GM19328 (cell line): ENCODE results near the gene NAPA.

Experiments used
- ATAC-seq: cut with Tn5 transposase; IDR thresholded peaks from one replicate; pipeline ENCODE4 v1.9.1; 2021; ENCODE audit warnings: mild to moderate bottlenecking, moderate library complexity; ENCODE audit not compliant: unreplicated experiment

Gene NAPA

DNA sequence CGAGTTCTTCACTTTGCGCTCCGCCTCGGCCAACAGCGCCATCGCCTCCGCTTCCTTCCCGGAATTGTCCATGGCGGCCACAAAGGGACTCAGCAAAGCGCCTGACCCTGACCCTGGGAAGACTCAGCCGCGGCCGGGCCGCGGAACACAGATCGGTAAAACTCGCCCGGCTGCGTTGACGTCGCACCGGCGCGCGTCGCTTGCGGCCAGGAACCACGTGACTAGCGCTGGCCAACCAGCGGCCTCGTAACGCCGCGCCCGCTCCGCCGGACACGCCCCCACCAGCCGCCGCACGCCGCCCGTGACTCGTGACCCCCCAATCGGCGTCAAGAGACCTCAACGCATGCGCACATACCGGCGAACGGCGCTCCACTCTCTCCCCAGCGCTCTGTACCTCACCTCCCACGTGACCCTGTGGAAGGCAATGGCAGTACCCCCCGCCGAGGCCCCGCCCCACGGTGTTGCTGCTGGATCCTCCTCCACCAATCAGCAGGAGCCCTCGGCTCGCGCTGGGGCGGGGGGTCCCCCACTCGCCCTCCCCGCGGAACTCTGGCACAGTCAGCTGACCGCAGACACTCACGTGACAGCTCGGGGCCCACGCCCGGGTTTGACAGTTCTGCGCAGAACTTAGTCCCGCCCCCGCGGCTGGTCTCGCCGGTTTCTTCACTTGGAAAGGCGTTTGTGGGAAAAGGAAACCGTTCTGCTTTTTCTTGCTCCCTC lies at the start of gene NAPA:
Gene NAPA, minus strand, starts transcription at position 195 of the 720 bp plus-strand sequence. Its CDS starts 123 bp downstream, at position 72.
- ATAC-seq = peak; percentile 76

DNA sequence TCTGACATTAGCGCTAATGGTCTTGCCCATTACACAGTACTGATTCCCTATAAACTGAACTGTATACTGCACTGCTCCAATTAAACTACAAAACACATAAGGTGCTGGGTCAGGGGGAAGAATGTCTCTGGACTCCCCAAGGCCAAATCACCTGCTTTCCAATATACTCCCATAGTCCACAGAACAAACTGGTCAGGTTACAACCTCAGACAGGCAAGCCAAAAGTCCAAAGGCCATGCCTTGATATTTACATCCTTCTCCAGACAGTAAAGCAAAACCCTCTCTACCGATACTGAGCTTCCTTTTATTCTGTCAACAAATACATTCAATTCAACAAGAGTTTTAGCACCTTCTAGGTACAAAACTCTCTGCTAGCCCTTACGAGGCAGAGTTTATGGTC lies 49.2 kb upstream of the NAPA start:
- ATAC-seq = no peak

DNA sequence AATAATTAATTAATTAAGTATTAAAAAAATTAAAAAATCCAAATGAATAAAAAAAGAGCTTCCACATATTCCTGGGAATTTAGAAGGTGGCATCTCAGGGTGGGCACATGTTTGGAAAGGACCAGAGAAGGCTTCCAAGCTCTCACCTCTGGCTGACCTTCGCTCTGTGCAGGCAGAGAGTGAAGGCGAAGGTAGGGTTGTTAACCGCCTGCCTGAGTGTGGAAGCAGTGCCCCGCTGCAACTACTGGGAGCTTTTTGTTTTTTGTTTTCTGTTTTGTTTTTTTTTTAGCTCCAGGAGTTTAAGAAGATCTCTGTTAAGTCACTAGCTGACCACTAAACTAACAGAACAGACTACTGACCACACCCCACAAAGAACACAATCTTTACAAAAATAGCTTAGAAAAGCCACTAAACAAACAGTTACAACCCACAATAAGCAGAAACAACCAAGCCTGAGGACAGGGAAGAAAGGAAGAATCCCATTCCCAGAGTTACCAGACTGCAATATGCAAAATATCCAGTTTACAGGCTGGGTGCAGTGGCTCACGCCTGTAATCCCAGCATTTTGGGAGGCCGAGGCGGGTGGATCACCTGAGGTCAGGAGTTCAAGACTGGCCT lies 46.7 kb upstream of the NAPA start:
- no peak for ATAC-seq

DNA sequence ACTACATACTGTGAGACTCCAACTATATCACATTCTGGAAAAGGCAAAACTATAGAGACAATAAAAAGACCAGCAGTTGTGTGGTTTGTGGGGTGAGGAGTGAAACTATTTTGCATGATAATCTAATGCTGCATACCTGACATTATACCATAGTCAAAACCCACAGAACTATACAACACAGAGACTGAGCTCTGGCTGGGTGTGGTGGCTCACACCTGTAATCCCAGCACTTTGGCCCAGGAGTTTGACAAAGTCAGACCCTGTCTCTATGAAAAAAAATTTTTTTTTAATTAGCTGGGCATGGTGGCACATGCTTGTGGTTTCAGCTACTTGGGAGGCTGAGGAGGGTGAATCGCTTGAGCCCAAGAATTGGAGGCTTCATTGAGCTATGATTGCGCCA lies 46.1 kb upstream of the NAPA start:
- ATAC-seq = no peak

DNA sequence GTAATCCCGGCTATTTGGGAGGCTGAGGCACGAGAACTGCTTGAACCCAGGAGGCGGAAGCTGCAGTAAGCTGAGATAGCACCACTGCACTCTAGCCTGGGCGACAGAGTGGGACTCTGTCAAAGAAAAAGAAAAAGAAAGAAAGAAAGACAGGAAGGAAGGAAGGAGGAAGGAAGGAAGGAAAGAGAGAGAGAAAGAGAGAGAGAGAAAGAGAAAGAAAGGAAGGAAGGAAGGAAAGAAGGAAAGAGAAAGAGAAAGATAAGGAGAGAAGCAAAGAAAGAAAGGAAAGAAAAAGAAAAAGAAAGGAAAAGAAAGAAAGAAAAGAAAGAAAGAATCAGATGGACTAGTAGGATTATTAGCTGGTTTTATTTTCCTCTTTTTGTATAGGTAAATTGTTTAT lies 35.3 kb upstream of the NAPA start:
- ATAC-seq = no peak

DNA sequence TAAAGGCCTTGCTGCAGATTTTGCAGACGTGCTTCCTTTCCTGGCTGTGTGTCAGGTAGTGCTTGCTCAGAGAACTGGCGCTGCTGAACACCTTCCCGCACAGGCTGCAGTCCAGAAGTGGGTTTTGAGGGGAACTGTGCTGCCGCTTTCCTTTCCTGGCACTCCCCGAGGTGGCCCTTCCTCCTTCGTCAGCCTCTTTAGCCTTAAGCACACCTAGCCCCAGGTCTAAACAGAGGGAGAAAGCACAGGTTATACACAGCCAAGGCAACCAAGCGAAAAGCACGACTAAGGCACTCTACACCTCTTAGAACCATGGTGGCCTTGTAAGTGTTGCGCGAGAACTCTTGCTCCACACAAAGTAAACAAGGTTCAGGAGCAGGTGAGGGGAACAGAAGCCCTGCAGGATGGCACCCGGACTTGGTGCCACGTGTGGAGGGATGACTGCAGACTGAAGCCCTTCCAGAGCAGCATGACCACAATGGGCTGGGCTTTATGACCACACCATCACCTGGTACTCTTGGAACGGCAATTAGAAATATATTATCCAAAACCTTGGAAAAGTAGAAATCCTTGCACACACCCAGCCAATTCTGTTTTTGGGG lies 34.5 kb upstream of the NAPA start:
- ATAC-seq = no peak

DNA sequence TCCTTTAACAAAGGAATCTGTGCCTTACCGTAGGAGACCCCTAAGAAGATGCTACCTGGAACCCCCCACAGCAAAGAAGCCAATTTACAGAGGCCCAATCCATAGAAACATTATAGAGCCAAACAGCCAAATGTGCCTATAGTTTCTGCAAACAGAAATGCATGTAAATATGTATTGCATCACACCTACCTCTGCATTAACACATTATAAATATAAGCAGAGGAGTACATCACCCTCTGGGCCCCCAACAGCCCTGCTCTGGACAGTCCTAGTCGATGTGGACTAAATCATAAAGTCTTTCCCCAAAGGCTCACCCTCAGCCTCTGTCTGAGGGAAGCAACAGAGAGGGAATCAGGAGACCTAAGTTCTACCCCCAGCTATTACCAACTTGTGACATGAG lies 32.3 kb upstream of the NAPA start:
- no peak for ATAC-seq

DNA sequence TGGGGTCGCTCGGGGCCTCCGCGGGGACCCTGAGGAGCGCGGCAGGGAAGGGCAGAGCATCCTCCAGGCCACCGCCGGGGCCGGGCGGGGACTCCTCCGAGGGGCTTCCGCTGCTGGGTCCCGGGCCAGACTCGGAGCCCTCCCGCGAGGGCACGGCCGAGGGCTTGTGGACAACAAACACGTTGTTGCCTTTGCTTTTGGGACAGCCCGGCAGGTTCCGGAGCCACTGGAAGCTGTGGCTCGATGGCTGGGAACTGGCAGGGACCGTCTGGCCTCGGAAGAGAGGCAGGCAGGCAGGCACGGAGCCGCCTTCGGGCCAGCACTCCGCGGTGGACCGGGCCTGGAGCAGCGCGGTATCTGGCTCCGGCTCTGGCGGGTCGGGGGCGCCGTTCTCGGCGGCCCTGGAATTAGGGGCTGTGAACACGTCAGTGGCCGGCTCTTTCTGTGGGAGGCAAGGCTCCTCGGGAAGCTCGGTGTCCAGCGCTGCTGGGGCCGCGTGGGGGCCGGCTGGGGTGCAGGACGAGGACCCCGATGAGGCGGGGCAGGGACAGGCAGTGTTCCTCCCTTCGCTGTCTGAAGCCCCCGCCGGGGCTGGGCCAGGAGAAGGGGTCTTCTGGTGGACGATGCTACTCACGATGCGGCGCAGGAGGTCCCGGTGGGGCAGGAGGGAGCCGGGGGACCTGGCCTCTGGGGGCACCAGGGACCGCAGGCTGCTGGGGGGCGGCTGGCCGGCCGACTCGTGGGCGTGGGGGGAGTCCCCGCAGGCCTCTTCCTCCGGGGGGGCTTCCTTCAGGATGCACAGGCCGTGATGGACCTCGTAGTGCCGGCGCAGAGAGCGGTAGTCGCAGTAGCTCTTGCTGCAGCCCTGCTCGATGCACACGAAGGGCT lies 30.4 kb upstream of the NAPA start:
- no peak for ATAC-seq

DNA sequence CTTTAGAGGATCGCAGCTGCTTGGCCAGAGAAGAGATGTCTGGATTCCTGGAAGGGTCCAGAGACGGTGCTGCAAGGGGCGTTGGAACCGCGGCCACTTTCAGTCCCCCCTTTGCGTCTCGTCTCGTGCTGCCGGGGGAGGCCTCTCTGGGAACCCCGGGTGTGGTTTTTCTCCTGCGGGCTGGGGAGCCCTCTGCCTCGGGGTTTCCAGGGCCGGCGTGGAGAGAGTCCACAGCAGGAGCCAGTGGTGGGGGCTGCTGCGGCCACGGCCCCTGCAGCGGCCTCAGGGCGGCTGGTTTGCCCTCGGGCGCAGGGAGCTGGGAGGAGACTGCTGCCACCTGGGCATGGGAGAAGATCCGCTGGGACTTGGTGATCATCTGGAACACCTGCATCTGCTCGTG lies 29.6 kb upstream of the NAPA start:
- no peak for ATAC-seq

DNA sequence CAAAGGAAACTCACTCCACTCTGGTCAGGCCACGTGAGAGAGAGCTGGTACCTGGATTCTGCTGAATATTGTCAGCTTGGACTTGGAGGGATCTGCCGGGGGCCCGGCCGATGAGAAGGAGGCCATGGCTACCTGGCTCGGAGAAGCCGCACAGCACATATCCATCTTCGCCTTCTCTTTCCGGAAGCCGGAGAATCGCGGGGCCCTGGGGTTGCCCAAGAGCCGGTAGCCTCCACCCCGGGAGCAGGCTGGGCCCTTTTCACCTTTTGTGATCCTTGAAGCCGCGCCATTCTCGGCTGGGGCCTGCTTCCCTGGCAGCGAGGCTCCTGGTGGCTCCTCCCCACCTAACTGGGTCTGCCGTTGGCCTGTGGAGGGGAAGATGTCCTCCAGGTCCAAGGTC lies 29.2 kb upstream of the NAPA start:
- no peak for ATAC-seq

DNA sequence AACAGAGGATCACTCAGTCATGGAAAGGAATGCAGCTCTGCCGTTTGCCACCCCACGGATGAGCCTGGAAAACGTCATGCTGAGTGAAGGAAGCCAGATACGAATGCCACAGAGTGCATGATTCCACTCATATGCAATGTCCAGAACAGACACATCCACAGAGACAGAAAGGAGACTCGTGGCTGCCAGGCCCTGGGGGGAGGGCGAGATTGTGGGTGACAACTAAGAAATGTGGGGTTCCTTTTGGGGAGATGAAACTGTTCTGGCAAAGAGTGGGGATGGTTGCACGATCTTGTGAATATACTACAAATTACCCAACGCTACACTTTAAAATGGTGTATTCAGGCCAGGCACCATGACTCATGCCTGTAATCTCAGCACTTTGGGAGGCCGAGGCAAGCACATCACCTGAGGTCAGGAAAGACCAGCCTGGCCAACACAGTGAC lies 27.2 kb upstream of the NAPA start:
- no peak for ATAC-seq

DNA sequence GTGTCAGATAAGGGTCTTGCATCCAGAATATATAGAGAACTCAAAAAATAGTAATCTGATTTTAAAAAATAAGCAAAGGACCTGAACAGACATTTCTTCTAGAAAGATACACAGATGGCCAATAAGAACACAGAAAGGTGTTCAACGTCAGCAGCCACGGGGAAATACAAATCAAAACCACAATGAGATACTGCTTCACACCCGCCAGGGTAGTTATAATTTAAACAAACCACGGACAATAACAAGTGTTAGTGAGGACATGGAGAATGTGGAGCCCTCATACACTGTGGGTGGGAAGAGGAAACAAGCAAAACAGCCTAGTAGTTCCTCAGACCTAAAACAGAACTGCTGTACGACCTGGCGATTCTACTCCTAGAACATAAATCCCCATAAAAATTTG lies 26.7 kb upstream of the NAPA start:
- ATAC-seq = no peak

DNA sequence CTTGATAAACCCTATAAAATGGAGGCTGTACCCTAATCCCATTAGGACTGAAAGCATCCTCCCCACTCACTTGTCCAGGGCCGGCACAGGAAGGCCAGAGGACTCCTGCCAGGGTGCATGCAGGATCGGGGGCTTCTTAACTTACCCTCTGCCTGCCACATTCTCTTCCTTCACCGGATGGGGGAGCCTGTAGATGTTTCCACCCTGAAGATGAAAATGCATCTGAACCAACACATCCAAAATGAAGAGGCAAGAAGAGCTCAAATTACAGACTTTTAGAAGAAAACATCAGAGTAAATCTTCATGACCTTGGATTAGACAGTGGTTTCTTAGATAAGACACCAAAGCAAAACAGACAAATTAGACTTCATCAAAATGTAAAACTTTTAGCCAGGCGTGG lies 25.9 kb upstream of the NAPA start:
- ATAC-seq = no peak

DNA sequence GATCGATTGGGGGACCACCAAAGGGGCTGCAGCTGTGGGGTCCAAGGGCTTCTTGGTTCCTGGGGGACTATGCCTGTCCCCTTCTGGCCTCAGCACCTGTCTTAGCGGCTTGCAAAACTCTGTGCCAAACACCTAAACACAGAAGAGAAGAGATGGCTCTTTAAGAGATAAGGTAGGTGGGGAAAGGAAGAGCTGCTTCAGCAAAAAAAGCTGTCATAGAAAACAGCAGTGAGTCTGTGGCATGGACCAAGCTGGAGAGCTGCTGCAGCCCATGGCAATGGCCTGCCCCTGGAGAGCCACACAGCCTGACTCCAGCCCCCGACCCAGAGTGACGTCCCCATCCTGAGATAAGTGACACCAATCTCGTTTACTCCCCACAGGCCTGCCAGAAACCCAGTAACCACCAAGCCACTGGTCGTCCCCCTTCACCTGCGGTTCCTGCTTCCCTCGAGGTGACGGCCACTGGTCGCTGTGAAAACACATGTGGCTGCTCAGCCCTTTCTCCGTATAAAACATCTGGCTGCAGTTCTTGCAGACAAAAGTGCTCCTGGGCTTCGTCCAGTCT lies 25.0 kb upstream of the NAPA start:
- no peak for ATAC-seq

DNA sequence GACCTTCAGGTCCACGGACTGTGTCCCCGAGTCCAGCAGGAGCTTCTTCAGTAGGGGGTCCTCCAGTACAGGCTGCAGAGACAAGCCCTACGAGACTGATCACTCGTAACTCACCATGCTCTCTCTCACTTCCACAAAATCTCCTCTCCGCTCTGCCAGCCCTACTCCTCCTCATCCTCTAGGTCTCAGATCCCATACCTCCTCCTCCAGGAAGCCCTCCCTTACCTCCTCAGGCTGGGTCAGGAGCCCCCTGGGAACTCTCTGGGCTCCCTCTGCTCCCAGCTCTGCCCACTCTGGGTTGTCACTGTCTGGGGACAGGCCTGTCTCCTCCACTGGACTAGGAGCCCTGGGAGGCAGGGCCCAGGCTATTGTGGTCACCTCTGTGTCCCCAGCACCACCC lies 23.9 kb upstream of the NAPA start:
- no peak for ATAC-seq

DNA sequence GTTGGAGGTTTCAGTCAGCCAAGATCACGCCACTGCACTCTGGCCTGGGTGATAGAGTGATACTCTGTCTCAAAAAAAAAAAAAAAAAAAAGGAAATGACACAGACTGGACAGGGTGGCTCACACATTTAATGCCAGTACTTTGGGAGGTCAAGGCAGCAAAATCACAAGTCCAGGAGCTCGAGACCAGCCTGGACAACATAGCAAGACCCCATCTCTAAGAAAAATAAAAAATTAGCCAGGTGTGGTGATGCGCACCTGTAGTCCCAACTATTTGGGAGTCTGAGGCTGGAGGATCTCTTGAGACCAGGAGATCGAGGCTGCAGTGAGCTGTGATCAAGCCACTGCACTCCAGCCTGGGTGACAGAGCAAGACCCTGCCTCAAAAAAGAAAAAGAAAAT lies 22.6 kb upstream of the NAPA start:
- no peak for ATAC-seq

DNA sequence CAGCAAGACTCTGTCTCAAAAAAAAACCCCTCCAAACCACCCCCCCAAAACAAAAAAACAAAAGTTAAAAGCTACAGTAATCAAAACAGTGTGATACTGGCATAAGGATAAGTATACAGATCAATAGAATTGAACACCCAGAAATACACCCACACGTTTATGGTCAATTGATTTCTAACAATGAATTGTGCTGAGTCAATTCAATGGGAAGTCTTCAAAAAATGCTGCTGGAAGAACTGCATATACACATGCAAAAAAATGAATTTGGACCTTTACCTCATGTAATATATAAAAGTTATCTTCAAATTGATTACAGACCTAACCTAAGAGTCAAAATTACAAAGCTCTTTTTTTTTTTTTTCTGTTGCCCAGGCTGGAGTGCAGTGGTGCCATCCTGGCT lies 19.8 kb upstream of the NAPA start:
- ATAC-seq = no peak

DNA sequence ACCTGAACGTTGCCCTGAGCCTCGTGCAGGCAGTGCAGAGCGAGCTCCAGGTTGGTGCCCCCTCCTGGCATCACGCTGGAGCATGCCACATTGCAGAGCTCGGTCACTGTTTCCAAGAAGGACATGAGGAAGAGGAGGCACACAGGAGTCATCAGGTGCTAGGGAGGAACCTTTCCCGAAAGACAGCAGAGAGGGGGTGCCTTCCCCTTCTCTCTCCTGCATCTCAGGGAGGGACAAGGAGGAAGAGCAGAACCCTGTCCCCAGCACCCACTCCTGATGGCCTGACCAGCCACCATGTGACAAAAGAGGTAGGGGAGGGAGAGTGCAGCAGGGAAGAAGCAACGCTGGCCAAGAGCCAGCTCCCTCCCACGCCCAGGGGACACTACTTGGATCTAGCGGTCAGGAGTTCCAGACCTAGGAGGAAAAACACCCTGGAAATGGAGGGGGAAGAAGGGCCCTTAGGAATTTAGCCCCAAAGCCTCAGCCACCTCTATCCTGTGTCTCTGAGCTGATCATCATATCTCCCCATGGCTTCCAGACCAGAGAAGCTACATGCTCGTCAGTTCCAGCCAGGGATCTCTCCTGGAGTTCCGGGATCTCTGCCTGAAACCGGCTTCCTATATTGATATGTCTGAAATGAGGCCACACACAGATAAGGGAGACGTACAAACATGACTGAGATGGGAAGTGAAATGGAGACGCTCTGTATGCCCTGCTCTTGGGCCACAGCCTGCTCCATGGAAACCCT lies 17.0 kb upstream of the NAPA start:
- ATAC-seq = no peak

DNA sequence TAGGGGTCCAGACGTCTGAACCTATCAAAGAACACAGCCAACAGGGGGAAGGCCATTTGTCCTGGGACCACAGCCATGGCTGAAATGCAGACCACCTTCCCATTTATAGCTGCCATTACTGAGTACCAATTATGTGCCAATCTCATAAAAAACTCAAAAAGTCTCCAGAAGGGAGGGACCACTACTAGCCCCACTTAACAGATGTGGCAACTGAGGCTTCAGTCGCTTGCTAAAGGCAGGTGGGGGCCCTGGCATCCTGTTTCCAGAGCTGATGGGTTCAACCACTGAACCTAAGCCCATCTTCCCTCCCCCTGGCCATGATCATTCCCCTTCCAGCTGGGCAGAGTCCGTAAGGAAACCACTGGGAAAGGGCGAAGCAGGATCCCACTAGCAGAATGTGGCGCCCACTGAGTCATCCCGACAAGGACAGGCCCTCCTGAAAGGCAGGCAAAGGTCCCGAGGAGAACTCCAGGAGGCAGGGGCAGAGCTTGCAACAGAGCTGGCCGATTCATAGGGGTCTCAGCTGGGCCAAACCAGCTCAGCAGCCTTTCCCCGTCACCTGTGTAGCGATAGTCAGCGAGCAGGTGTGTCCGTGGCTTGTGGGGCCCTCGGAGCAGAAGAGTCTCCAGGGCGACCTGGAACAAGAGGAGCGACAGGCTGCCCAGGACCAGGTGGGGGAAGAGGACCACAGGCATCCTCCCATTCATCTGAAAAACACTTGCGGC lies 14.3 kb upstream of the NAPA start:
- ATAC-seq = no peak

DNA sequence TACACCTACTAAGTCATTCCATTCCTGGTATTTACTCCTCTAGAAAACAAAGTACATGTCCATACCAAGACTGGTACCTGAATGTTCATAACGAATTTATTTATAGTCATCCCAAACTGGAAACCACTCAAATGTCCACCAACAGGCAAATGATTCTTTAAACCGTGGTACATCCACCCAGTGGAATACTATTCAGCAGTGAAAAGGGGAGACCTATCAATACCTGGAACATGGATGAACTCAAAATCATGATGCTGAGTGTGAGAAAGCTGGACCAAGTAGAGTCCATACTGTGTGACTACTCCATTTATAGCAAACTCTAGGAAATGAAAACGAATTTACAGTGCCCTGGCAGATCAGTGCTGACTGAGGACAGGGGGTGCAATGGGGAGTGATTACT lies 11.9 kb upstream of the NAPA start:
- no peak for ATAC-seq
